NT2/D1 (cell line): Measurements from ENCODE around the gene NKX6-2.

Experiments used
- SUZ12 ChIP-seq: IDR thresholded peaks from 2 replicates; pipeline ENCODE4 v1.6.1; 2011; ENCODE audit not compliant: insufficient read length, insufficient read depth; ENCODE audit errors: extremely low read depth
- ZNF274 ChIP-seq: IDR thresholded peaks from 2 replicates; pipeline ENCODE4 v1.6.1; 2011; ENCODE audit warnings: mild to moderate bottlenecking, low read depth, low read length

DNA sequence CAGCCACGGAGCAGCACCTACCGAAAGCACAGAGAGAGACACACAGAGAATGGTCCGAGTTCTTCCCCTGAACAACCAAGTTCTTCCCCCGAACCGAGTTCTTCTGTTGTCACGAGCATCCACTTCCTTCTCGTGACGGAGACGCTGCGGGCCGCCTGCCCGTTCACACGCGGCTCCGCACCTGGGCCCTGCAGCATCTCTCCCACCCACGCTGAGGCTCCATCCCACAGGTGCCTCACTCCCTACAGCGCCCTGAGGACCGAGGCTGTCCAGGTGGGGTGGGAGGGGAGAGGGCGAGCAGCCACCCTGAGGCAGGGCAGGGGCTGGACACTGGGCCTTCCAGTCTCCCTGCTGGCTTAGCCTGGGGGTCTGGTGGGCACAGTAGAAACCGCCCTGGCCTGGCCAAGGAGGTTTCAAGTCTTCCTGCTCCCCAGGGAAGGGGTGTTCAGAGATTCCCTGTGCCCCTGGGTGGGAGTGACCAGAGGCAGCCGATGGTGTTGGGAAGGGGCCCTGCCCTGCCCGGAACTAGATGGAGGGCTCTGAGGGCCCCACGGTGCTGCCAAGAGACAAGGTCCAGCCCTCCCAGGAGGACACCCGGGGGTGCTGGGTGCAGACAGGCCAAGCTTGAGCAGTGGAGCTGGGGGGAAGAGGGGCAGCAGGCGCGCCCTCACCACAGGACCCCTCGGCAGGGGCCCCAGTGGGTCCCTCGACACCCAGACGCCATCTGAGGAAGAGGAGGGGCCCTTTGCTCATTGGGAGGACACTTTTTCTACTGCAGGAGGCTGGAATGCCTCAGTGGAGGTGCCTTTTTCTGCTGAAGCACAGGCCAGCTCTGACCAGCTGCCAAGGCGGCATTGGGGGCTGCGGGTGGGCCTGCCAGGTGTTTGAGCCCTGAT lies 5.2 kb upstream of the NKX6-2 start:
- TF ChIP-seq SUZ12 = no peak
- no peak for TF ChIP-seq ZNF274
